HG02870 (cell line): ENCODE data around the gene SH2D1B.
"Not testable (repeated sequence)": the region's sequence is repeated elsewhere in the genome, so short reads cannot be mapped to it uniquely, and the experiment has no call there.

Experiments
- ATAC-seq: cut with Tn5 transposase; IDR thresholded peaks from one replicate; pipeline ENCODE4 v1.9.1; 2021; ENCODE audit warnings: mild to moderate bottlenecking, moderate library complexity; ENCODE audit not compliant: unreplicated experiment

SH2D1B gene

GRCh38 chr1:162412002-162412401 is at the start of gene SH2D1B:
Gene SH2D1B, minus strand, starts transcription at chr1:162412136. Its CDS starts 120 bp downstream, at chr1:162412016.
- ATAC-seq, result no peak

GRCh38 chr1:162458236-162458635 is 46.3 kb upstream of the SH2D1B start:
- no peak for ATAC-seq

- no peak for ATAC-seq
These were observed 44.4 kb upstream of the SH2D1B start for GRCh38 chr1:162456323-162456722.

- ATAC-seq, result not testable (repeated sequence)
These were observed 42.4 kb upstream of the SH2D1B start for GRCh38 chr1:162454361-162454760.

- no peak for ATAC-seq
These were observed 35.0 kb upstream of the SH2D1B start for GRCh38 chr1:162446946-162447345.

- ATAC-seq, result no peak
These were observed 33.0 kb upstream of the SH2D1B start for GRCh38 chr1:162444903-162445302.

- not testable (repeated sequence) for ATAC-seq
These were observed 21.2 kb upstream of the SH2D1B start for GRCh38 chr1:162432977-162433713.

- ATAC-seq, result no peak
These were observed 18.6 kb upstream of the SH2D1B start for GRCh38 chr1:162430583-162430982.

GRCh38 chr1:162422662-162423375 is 10.9 kb upstream of the SH2D1B start:
- ATAC-seq, result no peak

GRCh38 chr1:162421258-162422164 is 9.6 kb upstream of the SH2D1B start:
- no peak for ATAC-seq

GRCh38 chr1:162420120-162420519 is 8.2 kb upstream of the SH2D1B start:
- no peak for ATAC-seq

GRCh38 chr1:162419450-162419931 is 7.6 kb upstream of the SH2D1B start:
- ATAC-seq, result not testable (repeated sequence)

GRCh38 chr1:162418584-162418983 is 6.6 kb upstream of the SH2D1B start:
- not testable (repeated sequence) for ATAC-seq

- no peak for ATAC-seq
These were observed 5.7 kb upstream of the SH2D1B start for GRCh38 chr1:162417650-162418049.

GRCh38 chr1:162416909-162417308 is 5.0 kb upstream of the SH2D1B start:
- ATAC-seq, result no peak

- no peak for ATAC-seq
These were observed 4.3 kb upstream of the SH2D1B start for GRCh38 chr1:162416215-162416614.

- ATAC-seq, result no peak
These were observed 4.4 kb downstream of the SH2D1B start for GRCh38 chr1:162407539-162407938.

GRCh38 chr1:162406811-162407210 is 5.1 kb downstream of the SH2D1B start:
- no peak for ATAC-seq

GRCh38 chr1:162405800-162406199 is 6.1 kb downstream of the SH2D1B start:
- no peak for ATAC-seq

GRCh38 chr1:162404550-162405160 is 7.3 kb downstream of the SH2D1B start:
- ATAC-seq, result no peak
